Measurements from ENCODE around the gene GALNT9.

DNA sequence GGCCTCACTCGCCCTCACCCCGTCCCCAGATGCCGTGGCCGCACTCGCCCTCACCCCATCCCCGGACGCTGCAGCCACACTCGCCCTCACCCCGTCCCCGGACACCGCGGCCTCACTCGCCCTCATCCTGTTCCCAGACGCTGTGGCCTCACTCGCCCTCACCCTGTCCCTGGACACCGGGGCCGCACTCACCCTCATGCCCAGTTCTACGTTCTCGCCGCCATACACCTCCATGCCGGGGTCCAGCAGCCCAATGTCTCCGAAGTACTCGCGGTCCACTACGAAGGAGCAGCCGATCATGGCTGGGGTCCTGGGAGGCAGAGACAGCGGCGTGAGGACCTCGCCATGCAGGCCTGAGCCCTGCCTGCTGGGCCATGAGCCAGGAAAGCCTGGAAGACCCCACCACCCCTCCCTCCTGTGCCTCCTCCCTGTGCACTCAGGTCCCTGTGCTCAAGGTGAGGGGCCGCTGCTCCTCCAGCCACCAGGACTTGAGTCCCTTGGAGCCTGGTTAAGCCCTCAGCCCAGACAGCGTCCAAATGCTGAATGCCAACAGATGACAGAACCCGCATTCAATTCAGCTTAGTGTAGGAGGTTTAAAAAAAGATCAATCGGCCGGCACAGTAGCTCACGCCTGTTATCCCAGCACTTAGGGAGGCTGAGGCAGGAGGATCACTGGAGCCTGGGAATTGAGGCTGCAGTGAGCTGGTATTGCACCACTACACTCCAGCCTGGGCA lies 81.5 kb downstream of the GALNT9 start:
- no peak for TF ChIP-seq CTCF (IDR thresholded peaks at IDR 0.05; ENCODE audit: insufficient read depth, low read depth, low read length)
- TF ChIP-seq EZH2 (IDR thresholded peaks at IDR 0.05; ENCODE audit: insufficient read depth, low read length): no peak

Data from astrocyte (in vitro differentiated cells and primary cell).